GM18499 (cell line): ENCODE data around the gene UBXN2A.
A peak's percentile ranks its signal among the peaks of the same experiment; 100 is the strongest.
"Not testable (repeated sequence)": the region's sequence is repeated elsewhere in the genome, so short reads cannot be mapped to it uniquely, and the experiment has no call there.

ENCODE experiments used
- ATAC-seq: cut with Tn5 transposase; IDR thresholded peaks from one replicate; pipeline ENCODE4 v1.9.1; 2021; ENCODE audit warnings: moderate number of reproducible peaks; ENCODE audit not compliant: insufficient read depth, unreplicated experiment

The UBXN2A gene

DNA sequence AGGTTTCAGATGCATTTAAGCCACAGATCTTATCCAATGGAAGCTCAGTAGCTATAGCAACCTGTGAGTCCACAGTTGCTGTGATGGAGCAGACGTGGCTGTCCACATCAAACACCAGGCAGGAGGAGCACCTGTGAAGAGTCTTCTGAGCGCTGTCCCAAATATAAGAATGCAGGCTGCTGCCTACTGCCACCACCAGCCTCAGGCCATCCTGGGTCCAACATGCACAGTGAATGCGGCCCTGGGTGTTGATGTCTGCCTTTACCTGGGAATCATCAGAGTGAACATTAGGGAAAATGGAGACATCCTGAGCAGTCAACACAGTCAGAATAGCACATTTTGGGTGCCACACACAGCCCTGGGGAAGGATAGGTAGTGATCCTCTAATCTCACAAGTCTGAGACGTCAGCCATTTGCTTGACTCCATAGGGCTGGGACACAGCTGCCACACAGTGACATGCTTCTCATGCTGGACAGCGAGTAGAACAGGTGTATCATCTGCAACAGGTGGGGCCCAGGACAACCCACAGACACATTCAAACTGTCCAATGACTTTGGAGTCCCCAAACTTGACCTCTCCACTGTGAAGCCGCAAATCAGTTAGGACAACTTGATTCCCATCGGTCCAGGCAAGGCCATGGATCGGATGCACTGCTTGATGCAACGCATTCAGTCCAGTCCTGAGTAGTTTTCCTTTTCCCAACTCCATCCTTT lies 98.7 kb downstream of the UBXN2A start:
- ATAC-seq: no peak

DNA sequence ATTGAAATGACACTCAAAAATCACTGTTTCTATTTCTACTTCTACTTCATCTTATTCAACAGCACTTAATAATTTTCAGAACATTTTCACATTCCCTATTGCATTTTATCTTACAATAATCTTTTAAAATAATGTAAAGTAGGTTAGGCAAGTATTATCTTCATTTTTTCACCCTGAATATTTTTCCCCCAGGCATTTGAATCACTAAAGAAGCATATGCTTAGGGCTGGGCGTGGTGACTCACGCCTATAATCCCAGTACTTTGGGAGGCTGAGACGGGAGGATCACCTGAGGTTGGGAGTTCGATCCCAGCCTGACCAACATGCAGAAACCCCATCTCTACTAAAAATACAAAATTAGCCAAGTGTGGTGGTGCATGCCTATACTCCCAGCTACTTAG lies 100.2 kb downstream of the UBXN2A start:
- ATAC-seq: no peak

DNA sequence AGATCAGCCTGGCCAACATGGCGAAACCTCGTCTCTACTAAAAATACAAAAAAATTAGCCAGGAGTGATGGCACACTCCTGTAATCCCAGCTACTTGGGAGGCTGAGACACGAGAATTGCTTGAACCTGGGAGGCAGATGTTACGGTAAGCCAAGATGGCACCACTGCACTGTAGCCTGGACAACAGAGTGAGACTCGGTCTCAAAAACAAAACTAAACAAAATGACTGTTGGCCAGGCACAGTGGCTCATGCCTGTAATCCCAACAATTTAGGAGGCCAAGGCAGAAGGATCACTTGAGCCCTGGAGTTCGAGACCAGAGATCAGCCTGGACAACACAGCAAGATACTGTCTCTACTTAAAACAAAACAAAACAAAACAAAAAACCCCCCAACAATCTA lies 102.9 kb downstream of the UBXN2A start:
- ATAC-seq: not testable (repeated sequence)

DNA sequence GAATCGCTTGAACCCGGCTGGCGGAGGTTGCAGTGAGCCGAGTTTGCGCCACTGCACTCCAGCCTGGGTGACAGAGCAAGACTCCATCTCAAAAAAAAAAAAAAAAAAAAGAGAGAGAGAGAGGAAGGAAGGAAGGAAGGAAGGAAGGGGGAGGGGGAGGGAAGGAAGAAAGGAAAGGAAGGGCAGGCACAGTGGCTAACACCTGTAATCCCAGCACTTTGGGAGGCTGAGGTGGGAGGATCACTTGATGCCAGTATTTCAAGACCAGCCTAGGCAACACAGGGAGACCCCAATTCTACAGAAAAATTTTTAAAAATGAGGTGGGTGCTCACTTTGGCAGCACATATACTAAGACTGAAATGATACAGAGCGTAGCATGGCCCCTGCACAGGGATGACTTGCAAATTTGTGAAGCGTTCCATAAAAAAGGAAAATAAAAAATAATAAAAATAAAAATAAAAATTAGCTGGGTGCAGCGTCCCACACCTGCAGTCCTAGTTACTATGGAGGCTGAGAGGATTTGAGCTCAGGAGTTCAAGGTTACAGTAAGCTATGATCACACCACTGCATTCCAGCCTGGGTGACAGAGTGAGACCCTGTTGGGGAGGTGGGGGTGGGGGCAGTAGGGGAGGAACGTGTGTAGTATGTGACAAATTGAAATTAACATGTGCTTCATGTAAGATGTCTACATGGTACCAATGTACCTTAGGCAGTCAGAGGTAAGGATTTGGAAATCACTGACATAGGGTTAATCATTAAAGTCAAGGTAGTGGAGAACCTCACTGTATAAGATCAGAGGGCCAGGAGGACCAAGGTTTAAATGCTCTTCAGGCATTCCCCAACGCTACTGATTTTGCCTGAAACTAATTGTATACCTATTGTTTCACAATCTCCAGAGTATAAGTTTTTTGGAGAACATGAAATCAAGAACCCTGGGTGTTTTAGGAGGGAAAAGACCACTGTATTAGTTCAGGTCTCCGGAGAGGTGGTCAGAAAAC lies 105.5 kb downstream of the UBXN2A start:
- ATAC-seq: no peak

DNA sequence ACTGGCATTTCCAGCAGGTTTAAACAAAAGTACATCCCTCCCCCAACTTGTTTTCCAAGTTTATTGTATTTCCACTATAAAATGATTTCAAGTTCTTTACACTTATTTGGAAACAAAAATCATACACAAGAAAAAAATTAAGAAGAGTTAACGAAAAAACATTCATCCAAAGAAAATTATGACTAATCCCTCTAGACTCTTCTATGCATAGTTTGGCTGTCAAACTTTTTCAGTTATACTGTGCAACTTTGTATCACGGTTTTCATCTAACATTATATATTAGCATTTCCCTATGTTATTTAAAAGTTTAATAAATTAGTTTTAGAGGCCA lies 106.3 kb downstream of the UBXN2A start:
- no peak for ATAC-seq

DNA sequence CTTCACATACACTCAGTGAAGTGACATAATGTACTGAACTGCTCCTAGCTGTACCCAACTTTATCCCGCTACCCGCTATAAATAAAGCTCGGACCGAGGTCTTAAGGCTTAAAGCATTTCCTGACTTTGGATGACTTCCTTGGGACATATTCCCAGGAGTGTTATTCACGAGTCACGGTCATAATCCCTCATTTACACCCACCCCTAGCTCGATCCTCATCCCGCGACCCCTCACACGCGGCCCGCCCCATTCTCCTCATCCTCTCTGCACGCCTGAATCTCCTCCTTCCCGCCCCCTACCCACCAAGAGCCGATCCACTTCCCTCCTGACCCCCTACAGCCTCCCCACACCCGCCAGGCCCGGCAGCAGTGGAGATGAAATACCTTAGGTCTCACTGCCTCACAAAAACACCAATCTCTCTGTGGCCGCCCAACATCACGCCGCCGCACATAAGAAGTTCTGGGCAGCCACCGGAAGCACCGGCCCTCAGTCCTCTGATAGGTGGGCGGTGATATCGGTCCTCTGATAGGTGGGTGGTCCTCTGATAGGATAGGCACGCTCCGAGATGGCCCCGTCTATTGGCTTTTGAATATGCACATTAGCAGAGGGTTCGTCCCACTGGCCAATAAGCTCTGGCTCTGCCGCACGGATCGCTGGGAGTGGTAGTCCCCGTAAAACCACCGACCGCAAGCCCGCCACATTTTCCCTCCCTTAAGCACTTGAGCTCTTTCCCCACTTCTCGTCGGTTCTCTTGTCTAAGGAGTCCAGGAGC lies 106.9 kb downstream of the UBXN2A start, which contains the start of gene WDCP:
WDCP (minus strand) TSS at position 462 of the 773 bp plus-strand sequence. CDS start 7,897 bp downstream, outside the sequence.
- ATAC-seq: peak; percentile 95

DNA sequence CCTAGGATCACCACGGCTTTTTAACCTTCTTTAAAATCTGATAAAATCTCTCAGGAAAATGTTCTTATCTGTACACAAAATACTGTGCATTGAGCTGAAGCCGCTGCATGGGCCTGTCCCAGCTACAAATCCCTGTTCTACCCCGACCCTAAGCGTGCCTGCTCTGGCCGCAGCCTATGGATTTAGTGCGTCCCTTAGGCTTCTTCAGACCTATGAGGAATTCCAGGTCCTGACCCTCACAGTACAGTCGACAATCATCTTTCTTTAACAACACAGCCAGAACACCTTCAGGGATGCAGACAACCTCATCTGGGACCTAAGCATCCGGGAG lies 107.4 kb downstream of the UBXN2A start:
- no peak for ATAC-seq

DNA sequence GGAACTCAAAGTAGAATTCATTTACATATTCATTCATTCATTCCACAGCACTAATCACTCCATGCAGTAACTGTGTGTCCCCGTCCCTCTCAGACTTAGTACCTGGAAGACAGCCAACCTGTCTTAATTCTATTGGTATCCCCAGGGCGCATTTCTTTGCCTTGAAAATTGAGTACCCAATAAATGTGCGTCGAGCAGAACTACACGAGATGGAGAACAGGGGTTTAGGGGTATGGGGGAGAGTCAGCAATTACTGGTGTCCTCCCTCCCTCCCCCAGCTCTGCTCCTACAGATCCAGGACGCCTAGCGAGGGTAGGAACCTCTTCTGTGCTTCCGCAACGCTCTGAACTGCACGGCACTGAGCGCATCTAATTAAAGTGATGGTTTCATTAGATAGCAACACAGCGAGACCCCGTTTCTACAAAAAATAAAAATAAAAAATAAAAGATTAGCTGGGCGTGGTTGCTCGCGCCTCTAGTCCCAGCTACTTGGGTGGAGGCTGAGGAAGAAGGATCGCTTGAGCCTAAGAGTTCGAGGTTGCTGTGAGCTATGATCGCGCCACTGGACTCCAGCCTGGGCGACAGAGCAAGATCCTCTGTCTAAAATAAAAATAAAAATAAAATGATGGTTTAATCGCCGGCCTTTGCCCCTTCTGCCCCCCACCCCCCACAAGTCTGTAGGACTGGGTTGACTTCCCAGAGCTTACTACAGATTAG lies 108.7 kb downstream of the UBXN2A start:
- ATAC-seq: no peak

DNA sequence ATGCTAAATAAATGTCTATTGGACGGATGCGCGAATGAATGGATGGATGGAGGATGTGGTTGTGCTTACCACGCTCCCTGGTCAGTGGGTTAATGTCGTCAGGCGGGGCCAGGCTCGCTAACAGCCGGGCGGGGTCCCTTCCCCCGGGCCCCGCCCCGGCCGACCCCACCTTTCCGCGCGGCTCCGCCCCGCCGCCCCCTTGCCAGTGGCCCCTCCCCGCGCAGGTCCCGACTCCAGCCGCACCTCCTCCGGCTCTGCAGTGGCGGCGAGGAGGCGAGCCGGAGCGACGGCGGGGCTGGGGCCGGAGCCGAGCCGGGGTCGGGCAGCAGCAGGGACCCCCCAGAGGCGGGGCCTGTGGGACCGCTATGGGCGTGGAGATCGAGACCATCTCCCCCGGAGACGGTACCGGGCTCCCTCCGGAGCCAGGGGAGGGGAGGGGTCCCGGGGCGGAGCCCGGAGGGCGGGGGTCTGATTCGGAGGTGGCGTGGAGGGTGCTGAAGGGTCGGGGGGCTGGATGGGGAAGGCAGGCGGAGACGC lies 109.3 kb downstream of the UBXN2A start, which contains the start of gene FKBP1B:
FKBP1B (plus strand) TSS at position 257 of the 537 bp plus-strand sequence; CDS start at position 366, 109 bp downstream.
- ATAC-seq: no peak

DNA sequence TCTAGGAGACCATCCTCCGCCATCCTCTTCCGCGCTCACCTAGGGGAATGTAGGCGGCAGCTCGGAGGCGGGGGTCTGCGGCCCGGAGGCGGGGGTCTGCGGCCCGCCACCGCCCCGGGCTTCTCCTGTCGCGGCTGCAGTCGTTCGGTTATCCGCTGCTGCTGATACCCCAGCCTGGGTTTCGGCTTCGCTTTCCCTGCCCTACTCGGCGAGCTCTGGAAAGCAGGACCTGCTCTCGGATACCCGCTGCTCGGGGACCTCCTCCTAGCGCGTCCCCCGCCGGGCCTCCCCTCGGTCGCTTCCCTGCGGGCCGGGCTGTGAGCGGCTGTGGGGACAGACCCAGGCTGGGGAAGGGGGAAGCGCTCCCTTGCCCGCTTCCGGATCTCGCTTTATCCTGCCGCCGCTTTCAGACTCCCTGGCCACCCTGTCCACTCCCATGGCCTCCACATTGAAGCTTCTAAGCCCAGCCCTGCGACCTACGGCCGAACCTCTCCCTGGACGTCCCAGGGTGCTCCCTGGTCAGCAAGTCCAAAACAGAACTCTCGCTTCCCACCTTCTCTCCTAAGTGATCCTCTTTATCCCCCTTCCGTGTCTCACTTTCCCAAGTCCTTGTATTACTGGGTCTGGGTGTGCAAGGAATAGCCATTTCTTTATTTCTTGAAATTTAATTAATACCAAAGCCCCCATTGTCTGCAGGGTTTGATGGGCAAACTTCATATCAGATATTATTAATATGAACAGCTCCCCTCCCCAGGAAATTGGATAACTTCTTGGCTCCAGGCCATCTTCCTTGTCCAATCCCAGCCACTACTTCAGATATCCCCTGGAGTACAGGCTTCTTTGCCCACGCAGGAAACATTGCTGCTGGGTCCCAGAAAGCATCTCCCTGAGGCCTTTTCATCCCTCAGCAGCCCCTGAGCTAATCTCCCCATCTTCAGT lies 110.0 kb downstream of the UBXN2A start:
- ATAC-seq: no peak

DNA sequence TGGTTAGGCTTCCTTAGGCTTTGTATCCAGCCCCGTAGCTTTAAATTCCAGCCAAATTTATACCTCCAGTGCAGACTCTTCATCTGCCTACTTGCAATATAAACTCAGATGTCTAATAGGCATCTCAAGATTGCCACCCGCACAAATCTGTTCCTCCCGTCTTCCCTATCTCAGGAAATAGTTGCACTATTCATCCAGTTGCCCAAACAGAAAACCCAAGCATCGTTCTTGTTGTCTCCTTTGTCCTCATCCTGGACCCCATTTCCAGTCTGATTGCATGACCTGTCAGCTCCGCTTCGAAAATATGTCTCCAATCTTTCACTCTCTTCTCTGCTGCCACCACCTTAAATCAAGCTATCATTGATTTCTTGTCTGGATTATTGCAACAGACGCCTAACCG lies 111.6 kb downstream of the UBXN2A start:
- no peak for ATAC-seq

DNA sequence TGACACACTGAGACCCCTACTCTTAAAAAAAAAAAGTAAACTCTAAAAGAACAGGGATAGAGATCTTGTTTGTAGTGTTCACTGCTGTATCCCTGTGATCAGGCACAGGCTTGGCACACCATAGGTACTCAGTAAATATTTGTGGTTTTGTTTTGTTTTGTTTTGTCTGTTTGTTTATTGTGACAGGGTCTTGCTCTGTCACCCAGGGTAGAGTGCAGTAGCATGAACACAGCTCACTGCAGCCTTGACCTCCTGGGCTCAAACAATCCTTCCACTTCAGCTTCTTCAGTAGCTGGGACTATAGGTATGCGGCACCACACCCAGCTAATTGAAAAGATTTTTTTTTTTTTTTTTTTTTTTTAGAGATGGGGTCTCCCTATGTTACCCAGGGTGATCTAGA lies 112.7 kb downstream of the UBXN2A start:
- ATAC-seq: no peak
